ENCODE measurements around the gene OR2T1.
"Not testable (repeated sequence)": the region's sequence is repeated elsewhere in the genome, so short reads cannot be mapped to it uniquely, and the experiment has no call there.

OR2T1 gene

GRCh38 chr1:248436303-248436702 lies 33.5 kb downstream of the OR2T1 start:
- DNase-seq = not testable (repeated sequence)

GRCh38 chr1:248438668-248439067 lies 35.8 kb downstream of the OR2T1 start:
- not testable (repeated sequence) for DNase-seq

- not testable (repeated sequence) for DNase-seq
Measured at GRCh38 chr1:248439283-248439682, 36.4 kb downstream of the OR2T1 start.

- DNase-seq = not testable (repeated sequence)
Measured at GRCh38 chr1:248442500-248443277, 39.8 kb downstream of the OR2T1 start.

GRCh38 chr1:248444603-248445002 lies 41.8 kb downstream of the OR2T1 start:
- DNase-seq = not testable (repeated sequence)

- DNase-seq = not testable (repeated sequence)
Measured at GRCh38 chr1:248445399-248445798, 42.6 kb downstream of the OR2T1 start, which contains the start of gene OR2T2. Gene OR2T2 (plus strand): TSS chr1:248445637. CDS start chr1:248452798, 7,161 bp downstream.

GRCh38 chr1:248448409-248449074 lies 45.7 kb downstream of the OR2T1 start:
- DNase-seq = not testable (repeated sequence)

GRCh38 chr1:248449821-248450465 lies 47.1 kb downstream of the OR2T1 start:
- not testable (repeated sequence) for DNase-seq

- not testable (repeated sequence) for DNase-seq
Measured at GRCh38 chr1:248450466-248451145, 47.8 kb downstream of the OR2T1 start.

GRCh38 chr1:248453619-248454018 lies 50.8 kb downstream of the OR2T1 start:
- not testable (repeated sequence) for DNase-seq

GRCh38 chr1:248455045-248455444 lies 52.2 kb downstream of the OR2T1 start:
- not testable (repeated sequence) for DNase-seq

GRCh38 chr1:248456635-248457034 lies 53.8 kb downstream of the OR2T1 start:
- DNase-seq = not testable (repeated sequence)

Data from NCI-H146 (cell line).